Stimulated activated CD4-positive, alpha-beta T cell treated with anti-CD3 and anti-CD28 coated beads, Interleukin-4, amount 100 ng/mL, for 24 hours (primary cell): ENCODE measurements around the gene NDST1.
"Not testable (repeated sequence)": the region's sequence is repeated elsewhere in the genome, so short reads cannot be mapped to it uniquely, and the experiment has no call there.

Experiments
- DNase-seq: peaks from one replicate; pipeline ENCODE4 v3.0.0-alpha.2; 2020

The NDST1 gene

DNA sequence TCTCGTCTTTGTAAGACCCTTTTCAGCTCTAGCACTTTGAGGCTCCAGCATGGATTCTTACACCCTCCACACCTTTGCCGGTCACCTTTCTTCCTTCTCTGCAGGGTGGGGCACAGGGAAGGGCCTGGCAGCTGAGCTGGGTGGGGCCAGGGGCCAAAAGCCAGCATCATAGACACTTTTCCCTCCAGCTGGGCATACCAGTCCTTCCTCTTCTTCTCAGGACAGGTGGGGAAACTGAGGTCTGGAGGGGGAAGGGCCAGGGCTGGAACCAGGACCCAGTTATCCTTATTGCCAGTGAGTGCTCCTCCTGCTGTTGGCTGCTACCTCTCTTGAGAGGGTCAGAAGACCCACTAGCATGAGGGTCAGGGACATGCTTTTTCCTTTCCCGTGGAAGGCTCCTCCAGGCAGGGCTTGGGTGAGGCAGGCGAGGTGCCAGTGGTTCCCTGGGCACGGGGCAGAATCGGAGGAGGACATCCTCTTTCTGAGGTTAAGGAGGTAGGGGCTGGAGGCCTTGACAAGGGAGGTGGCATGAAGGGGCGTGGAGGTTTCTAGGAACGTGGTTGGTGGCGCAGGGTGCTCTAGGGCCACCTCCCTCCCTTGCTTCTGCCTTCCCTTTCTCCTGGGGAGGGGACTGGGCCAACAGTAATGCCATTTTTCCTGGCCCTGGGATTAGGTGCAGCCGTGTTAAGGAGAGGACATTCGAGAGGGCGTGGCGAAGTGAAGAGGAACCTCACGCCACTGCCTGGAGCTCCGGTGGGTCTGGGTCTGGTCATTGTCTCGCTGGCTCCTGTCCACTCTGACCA lies at the start of gene NDST1:
TSS of gene NDST1 (plus strand) at position 658 of the 803 bp plus-strand sequence. CDS start 13,124 bp downstream, outside the sequence.
- DNase-seq = no peak

DNA sequence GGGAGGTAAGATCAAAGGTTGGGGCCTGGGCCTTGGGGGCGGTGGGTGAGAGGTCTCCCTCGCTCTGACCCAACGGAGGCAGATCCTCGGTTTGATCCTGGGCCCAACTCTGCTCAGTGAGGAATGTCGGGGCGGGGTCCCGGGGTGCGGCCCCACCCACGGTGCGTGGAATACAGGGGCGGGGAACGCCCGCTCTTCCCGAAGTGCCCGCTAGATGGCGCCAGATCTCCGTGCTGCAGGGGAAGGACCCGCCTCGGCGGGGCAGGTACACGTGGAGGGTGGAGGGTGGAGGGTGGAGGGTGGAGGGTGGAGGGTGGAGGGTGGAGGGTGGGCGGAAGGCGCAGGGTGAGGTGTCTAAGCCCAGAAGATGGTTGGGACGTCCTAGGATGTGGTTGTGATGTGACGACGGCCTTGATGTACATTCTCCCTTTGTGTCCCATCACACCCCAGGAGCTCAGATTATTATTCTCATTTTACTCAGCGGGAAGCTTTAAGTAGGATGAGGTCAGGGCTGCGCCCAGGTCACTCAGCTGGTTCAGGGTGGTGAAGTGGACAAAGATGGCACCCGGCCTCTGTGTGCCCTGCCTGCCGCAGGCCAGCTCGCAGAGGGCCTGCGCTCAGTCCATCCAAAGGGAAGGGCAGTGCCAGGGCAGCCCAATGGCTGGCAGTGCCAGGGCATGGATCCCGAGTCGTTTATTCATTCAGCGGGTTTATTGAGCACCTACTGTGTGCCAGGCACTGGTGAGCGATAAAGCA lies 49.0 kb upstream of the NDST1 start:
- peak; percentile 90 for DNase-seq

DNA sequence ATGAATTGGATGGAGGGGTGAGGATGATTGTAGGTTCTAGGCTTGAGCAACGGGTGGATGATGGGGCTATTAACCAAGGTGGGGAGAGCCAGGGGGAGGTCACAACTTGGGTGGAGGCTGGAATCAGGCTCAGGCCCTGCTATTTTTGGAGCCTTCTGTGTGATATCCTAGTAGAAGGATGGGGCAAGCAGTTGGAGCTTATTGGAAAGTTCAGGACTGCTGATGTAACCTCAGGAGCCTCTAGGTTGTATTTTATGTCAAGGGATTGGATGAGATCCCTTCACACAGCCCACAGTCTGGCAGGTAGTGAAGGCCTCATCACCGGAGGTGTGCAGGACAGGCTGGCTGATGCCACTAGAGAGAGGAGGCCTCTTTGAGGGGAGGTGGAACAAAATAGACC lies 47.1 kb upstream of the NDST1 start:
- DNase-seq = no peak

DNA sequence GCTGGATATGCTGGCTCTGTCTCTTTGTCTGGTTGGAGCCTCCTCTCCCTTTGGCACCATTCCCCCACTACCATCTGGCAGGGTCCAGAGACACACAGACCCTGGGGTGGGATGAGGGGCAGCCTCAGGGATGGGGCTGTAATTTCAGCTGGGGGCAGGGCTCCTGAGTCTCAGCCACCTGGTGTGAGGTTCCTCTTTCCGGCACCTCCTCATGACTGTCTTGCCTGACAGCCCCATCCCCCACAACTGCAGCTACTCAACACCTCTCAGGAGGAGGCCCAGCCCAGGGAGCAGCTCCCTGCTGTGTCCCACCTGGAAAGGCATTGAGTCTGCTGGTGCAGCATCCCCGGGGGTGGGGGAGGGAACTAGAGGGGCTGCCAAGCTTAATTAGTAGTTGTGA lies 46.7 kb upstream of the NDST1 start:
- DNase-seq = no peak

DNA sequence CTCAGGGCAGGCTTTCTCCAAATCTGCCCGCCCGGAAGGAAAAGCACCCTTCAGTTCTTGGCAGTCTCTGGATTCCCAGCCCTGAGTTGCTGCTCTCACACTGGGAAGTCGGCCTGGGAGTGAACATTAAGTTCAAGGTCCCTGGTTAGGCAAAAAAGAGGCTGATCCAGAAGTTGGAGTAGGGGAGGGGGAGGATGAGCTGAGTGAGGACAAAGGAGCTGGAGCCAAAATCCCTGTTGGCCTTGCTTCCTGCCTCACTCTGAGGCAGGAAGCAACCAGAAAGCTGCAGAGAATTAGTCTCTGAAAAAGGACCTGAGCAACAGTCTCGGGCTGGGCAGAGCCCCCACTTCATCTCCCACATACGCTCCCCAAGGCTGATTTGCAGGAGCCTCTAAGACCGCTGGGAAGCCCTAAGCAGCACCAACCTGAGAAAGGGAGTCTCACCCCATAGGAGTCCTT lies 43.3 kb upstream of the NDST1 start:
- DNase-seq = no peak

DNA sequence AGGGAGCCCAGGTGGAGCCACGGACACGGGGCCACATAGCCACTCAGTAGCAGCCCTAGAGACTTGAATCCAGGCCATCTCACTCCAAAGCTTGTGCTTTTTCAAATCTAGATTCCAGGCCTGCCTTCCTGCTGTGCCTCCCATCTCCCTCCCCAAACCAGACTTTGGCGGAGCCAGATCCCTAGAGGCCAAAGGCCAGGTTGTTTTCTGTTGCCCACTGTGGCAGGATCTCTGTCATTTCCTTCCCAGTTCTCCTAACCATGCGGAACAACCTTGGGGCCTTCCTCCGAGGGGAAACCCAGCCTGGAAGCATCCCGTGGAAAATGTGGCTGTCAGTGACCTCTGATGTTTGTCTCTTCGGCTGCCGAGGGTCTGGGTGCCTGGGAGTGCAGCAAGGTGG lies 42.0 kb upstream of the NDST1 start:
- no peak for DNase-seq

DNA sequence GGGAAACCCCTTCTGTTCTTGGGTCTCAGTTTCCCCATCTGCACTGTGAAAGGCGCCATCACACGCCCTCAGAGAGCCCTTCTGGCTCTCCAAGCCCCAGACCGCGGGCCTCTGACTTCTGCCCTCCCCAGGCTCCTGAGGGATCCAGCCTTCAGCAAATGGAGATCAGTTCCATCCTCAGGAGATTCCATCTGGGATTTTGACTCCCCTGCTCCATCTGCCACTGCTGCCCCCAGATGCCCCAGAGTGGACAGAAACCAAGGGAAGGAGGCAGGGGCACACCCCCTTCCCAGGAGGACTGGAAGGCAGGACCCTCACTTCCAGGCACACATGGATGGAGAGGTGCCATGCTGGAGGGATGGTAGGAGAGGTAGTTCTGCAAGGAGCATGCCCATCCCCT lies 39.7 kb upstream of the NDST1 start:
- DNase-seq = no peak

DNA sequence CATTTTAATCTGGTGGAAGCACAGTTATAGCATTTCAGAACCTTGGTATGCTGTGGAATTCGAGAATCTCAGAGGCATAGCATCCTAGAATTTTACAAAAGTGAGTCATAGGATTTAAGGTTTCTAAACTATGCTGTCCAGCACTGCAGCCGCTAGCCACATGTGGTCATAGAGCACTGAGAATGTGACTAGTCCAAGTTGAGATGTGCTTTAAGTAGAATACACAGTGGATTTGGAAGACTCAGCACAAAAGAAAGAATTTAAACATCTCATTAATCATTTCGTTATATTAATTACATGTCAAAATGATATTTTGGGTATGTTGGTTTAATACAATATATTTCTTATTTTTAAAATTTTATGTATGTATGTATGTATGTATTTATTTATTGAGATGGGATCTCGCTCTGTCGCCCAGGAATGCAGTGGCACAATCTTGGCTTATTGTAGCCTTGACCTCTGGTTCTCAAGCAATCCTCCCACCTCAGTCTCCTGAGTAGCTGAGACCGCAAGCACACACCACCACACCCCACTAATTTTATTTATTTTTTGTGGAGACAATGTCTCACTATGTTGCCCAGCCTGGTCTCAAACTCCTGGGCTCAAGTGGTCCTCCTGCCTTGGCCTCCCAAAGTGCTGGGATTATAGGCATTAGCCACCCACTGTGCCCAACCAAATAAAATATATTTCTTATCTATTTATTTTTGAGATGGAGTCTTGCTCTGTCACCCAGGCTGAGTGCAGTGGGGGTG lies 38.0 kb upstream of the NDST1 start:
- DNase-seq = no peak

DNA sequence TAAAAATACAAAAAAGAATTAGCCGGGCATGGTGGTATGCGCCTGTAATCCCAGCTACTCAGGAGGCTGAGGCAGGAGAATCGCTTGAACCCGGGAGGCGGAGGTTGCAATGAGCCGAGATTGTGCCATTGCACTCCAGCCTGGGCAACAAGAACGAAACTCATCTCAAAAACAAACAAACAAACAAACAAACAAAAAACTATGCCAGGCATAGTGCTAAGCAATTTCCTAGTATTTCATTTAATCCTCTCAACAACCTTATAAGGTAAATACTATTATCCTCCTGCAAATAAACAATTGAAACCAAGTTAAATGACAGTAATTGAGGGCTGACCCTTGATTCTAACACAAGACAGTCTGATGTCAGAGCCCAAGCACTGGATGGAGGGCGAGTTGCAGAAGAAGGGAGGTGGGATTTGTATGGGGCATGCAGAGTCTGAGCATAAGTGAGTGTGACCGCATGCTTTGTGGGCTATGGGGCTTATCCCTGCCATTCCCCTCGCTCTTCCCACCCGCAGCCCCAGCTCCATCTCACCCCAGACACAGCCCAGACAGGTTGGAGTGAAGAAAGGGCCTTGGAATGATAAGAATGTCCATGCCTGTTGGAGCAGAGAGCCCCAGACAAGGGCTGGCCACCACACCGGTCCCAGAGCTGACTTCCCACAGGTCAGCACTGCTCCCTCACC lies 34.1 kb upstream of the NDST1 start:
- no peak for DNase-seq

DNA sequence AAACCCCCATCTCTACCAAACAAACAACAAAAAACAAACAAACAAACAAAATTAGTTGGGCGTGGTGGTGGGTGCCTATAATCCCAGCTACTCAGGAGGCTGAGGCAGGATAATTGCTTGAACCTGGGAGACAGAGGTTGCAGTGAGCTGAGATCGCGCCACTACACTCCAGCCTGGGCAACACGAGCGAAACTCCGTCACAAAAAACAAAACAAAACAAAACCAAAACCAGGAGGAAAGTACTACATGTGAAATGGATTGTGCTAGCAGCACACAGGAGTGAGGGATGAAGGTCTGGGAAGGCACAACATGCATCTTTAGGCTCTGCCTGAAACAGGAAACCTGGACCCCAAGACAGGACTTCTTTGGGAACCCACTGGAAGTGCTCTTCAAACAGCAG lies 31.4 kb upstream of the NDST1 start:
- not testable (repeated sequence) for DNase-seq

DNA sequence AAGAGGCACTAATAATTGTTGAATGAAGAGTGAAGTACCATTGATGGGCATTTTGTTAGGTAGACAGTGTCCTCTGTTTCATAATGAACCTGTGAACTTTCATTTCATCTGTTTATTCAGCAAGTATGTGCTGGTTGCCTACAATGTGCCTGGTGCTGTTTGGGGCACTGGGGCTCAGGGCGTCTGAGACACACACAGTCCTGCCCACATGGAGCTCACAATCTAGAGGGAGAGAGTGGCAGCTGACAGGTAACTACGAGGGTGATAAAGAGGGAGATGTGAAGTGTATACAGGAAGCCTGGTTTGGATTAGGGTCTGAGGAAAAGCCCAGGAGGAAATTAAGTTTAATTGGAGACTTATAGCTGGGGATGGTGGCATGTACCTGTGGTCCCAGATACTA lies 28.5 kb upstream of the NDST1 start:
- no peak for DNase-seq

DNA sequence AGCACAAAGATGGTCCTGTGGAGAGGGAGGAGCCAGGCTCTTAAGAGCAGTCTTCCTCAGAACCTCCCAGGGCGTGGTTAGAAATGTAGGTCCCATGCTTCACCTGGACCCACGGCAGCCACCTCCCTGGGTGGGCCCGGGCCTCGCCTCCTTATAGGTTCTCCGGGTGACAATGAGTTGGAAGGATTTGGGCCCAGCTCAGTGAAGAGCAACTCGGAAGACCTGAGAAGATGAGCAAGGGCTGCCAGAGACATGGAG lies 26.3 kb upstream of the NDST1 start:
- no peak for DNase-seq

DNA sequence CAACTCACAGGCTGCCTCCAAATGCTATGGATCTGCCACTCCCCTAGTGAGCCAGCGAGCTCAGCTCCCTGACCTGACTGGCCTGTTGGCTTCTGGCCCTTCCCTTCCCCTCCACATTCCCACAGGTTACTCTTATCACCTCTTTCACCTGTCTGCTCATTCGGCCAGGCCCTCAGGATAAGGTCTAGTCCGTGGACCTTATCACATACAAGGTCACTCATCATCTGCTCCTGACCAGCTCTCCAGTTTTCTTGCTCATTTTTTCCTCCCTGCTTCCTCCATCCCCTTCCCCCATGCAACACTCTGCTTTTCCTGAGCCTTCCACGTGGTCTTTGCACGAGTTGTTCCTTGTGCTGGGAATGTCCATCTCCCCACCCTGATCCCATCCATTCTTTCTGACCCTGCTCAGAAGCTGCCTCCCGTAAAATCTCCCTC lies 25.9 kb upstream of the NDST1 start:
- DNase-seq = no peak

DNA sequence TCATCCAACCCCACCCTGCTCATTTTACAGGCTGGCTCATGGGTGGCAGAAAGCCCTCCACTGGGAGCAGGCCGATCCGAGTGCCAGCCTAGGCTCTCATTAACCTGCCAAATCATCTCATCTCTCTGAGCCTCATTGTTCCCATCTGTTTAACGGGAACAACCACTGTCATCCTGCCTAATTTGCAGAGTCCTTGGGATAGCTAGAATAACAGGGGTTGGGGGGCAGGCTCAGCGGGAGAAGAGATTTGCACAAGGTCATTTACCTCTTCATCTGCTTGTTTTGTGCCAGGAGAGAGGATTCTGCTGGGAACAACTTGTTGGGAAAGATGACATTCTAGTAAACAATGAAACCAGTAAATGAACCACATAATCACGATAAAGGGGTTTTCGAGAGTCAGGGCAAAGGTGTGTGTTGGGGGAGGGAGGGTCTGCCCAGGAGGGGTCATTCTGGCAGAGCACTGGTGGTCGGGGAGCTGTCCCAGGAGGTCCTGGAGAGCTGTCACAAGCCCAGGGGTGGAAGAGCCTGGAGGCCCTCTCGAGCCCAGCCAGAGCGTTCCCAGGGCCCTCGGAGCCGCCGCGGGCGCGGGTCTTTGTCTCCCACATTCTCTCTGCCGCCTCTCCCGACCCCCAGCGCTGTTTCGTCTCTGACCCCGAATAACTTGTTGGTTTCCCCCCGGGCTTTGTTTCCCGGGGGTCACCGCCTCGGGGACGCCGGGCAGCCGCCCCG lies 22.8 kb upstream of the NDST1 start:
- no peak for DNase-seq

DNA sequence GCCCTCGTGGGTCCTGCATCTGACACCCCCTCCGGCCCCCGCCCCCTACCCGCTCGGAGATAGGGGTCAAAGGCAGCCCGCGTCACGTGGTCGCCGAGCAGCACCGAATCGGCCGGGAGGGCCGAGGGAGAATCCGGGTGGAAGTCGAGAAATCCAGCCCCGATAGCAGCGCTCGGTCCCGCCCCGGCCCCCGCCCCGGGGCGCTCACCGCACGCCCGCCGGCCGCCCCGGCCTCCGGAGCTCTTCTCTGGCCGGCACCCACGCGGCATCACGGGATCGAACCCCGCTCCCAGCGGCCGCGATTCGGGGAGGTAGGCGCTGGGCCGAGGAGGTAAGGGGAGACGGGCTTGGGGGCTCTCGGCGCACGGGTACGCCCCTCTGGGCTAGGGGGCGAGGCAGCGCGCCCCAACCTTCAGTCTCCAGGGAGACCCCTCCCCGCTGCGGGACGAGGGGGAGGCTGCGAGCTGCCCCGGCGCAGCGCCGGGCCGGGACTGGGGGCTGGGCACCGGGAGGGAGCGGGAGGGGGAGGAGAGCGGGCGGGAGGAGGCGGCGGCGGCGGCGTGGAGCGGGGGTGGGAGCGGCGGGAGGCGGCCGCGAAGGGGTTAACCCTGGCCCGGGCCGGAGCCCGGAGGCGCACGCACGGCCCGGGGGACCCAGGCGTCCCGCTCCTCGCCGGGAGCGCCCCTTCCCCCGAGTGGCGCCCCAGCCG lies 22.1 kb upstream of the NDST1 start:
- DNase-seq = peak; percentile 23

DNA sequence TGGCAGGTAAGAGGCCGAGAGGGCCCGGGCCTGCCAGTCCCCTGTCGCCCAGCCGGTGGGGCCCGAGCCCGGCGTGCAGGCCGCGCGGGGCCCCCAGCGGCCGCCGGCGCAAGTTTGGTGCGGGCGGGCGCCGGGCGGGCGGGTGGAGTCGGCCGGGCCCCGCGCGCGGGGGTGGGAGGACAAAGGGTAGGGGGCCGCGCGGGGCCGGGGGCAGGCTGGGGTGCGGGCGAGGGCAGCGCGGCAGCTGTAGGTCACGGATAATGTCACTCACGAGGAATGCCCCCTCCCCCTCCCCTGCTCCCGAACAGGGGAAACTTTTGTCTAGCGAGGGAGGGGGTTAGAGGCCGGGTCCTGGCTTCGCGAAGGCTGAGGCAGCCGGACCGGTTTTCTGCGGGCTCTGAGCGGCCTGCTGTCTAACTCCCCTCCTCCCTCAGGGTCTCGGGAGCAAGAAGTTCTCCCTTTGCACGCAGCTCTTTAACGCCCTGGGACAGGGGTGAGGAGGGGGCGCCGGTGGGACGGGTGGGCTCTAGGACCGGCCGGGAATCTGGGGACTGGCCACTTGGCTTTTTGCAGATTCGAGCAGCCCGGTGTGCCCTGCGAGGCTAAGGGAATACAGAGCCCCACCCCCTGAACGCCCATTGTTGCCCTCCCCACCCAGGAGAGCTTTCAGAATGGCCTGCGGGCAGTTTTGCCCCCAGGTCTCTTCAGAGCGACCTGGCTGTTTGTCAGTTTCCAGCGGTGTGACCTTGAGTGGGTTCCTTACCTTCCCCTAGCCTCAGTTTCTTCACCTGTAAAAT lies 21.3 kb upstream of the NDST1 start:
- DNase-seq = peak; percentile 27

DNA sequence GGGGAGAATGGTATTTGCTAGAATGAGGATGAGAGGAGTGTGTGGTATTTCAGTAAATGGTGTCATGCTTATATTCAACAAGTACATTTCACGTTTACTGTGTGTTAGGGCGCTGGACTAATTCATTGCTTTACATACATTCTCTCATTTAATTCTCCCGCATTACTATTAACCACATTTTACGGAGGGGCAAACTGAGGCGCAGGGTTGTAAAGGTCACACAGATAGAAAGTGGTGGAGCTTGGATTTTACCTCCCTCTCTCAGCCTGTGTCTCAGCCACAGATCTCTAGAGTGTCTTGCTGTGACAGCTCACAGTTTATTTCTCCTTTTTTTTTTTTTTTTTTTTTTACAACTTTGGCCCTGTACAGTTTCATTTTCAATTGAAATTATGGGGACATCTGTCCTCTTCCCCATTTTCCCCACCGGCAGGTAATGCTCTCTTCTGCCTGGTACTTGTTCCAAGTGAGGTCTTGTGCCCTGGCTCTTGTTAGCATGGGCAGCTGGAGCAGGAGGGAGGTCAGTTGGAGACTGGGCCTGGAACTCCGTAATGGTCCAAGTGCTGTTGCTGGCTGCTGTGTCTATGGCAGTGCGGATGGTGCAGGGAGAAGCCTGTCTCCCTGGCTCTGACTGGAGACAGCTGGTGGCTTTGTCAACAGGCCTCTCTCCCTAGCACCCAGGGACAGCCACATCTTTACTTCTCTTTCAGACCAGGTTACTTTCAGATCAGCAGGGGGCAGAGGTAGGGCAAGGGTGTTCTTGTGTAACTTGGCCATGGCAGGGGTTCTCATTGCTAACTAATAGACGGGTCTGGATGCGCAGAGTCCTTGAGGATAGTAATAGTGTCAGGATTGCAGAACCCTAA lies 20.5 kb upstream of the NDST1 start:
- DNase-seq = no peak

DNA sequence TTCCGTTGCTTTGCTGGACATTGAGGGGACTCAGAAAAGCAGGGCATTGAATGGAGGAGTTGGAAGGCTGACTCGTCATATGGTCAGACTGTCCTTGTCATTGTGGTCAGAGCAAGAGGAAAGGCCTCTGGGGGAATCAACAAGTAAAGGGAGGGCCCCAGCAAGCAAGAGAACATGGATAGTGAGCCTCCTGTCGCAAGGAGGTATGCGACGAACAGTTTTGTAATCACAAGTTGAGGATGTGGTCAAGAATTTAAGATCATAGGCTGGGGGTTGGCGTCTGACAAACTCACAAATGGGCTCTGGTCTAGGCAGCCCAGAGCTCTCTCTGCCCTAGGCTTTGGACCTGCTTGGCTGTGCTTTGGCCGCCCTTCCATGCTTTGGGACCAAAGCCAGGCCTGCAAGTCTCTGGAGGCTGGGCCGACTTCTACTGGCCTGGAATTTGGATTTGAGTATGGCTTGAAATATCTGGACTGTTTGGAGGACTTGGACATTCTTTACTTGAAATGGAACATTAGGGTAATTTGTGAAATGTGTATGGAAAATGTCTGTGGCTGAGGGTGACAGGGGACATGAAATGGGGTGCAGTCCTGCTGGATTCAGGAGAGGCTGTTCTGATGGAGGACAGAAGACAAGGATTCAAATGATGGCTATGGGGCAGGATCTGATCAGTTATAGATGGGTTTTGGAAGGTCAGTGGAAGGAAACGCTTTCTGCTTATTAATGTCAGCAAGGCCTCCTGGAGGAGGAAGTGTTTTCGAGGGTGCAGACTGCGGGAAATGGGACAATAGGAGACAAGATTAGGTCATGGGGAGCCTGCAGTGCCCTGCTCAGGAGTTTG lies 19.2 kb upstream of the NDST1 start:
- DNase-seq = no peak
